Astrocyte (in vitro differentiated cells and primary cell): Measurements from ENCODE around the gene CRAT.

Source experiments
- CTCF ChIP-seq: IDR thresholded peaks from 2 replicates; pipeline ENCODE4 v1.5.1; 2011; ENCODE audit warnings: low read depth, mild to moderate bottlenecking, inconsistent platforms, low read length, moderate library complexity; ENCODE audit not compliant: insufficient read depth
- EZH2 ChIP-seq: IDR thresholded peaks from 2 replicates; pipeline ENCODE4 v1.6.1; 2012; ENCODE audit warnings: mild to moderate bottlenecking, low read length, inconsistent platforms; ENCODE audit not compliant: insufficient read depth

- TF ChIP-seq CTCF (no peak), EZH2 (no peak)
Observed at GRCh38 chr9:129068990-129069861, 41.4 kb downstream of the CRAT start.
